ENCODE measurements around the gene YIPF3. TPM values are rescaled to one million over a fixed set of nuclear protein-coding genes. Genes with fewer than 3 reads are reported as not detected.
"Not testable (repeated sequence)": the region's sequence is repeated elsewhere in the genome, so short reads cannot be mapped to it uniquely, and the experiment has no call there.

YIPF3 gene
- total RNA-seq, result 100 to 1,000 TPM; 162 to 180 TPM

DNA sequence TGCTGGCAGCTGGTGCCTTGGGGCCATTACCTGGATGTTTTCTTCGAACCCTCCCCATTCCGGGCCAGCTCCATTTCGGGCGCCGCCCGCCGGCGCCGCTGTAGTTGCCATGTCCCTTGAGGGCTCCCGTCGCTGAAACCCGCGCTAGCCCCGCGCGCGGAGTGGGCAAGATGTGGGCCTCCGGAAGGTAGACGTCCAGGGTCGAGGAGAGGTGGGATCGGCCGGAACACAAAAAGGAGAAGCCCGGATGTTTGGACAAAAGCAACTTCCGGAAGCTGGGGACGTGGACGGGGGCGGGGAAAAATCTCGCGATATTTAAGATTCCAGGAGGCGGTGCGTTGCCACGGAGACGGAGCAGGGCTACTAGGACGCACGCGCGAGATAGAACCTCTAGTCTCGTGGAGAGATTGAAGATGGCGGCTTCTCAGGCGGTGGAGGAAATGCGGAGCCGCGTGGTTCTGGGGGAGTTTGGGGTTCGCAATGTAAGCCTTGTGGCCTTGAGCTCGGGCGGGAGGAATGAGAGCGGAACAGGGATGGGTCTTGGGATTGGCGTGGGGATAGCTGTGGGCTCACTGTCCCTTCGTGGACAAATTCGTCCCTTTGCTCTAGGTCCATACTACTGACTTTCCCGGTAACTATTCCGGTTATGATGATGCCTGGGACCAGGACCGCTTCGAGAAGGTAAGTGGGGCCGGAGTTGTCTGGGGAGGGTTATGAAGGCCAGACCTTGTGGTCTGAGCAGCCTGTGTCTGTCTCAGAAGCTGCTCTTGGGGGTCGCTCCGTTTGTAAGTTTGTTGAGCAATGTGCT is at the start of gene YIPF3, which contains the start of gene POLR1C:
Gene YIPF3 (minus strand): TSS at position 230 of the 808 bp plus-strand sequence. CDS start 119 bp downstream, at position 111.
Gene POLR1C (plus strand): TSS at position 393 of the 808 bp plus-strand sequence. CDS start 21 bp downstream, at position 414.
- peak; percentile 98 for DNase-seq (ENCODE audit: low spot score)
- Histone ChIP-seq H3K36me3 (peaks cover 4 to 22% of the 10 kb centered on the region in 2 donors), H3K27ac (peak within 1 kb of the TSS; percentile 87 to 89), H3K4me1 (replicated peaks) (peaks cover 9% of the 10 kb centered on the region), H3K9me3 (no peaks in the 10 kb centered on the region), H3K4me3 (peak within 1 kb of the TSS; percentile 71 to 87), H3K27me3 (replicated peaks; ENCODE audit: insufficient read depth) (no peaks in the 10 kb centered on the region)
- under 1% methylated on average over 56 of the region's 57 CpGs for WGBS
- TF ChIP-seq POLR2AphosphoS5 (IDR thresholded peaks at IDR 0.05), result peak; percentile 97
- no peak for TF ChIP-seq POLR2A (IDR thresholded peaks at IDR 0.05)
- intact Hi-C loops (cut with DNase I), result no loop called here

DNA sequence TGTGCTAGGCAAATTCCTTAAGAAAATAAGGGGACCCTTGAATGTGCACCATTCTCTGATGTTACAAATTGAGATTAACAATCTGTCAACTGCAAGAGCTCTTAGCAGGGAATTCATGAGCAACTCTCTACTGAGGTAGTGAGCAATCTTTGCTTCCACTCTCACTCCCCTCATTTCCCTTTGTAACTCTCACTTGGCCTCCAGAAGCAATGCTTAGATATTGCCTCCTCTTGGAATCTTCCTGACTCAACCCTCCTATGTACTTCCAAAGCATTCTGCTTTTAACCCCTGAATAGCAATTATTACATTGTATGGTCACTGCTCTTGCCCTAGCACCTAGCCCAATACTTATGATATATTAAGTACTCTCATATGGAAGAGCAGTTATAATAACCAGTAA is 42.6 kb upstream of the YIPF3 start:
- Histone ChIP-seq H3K4me1 (replicated peaks) (no peaks in the 10 kb centered on the region), H3K27ac (no peak overlapping the region), H3K4me3 (no peak overlapping the region), H3K9me3 (no peaks in the 10 kb centered on the region), H3K36me3 (peaks cover 6 to 11% of the 10 kb centered on the region in 2 donors), H3K27me3 (replicated peaks; ENCODE audit: insufficient read depth) (no peaks in the 10 kb centered on the region)
- DNase-seq (ENCODE audit: low spot score), result no peak
- intact Hi-C loops (cut with DNase I), result no loop called here
- TF ChIP-seq POLR2AphosphoS5 (IDR thresholded peaks at IDR 0.05) (no peak), POLR2A (IDR thresholded peaks at IDR 0.05) (no peak)
- TF ChIP-seq, protein P1, sequence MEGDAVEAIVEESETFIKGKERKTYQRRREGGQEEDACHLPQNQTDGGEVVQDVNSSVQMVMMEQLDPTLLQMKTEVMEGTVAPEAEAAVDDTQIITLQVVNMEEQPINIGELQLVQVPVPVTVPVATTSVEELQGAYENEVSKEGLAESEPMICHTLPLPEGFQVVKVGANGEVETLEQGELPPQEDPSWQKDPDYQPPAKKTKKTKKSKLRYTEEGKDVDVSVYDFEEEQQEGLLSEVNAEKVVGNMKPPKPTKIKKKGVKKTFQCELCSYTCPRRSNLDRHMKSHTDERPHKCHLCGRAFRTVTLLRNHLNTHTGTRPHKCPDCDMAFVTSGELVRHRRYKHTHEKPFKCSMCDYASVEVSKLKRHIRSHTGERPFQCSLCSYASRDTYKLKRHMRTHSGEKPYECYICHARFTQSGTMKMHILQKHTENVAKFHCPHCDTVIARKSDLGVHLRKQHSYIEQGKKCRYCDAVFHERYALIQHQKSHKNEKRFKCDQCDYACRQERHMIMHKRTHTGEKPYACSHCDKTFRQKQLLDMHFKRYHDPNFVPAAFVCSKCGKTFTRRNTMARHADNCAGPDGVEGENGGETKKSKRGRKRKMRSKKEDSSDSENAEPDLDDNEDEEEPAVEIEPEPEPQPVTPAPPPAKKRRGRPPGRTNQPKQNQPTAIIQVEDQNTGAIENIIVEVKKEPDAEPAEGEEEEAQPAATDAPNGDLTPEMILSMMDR (IDR thresholded peaks at IDR 0.05), result no peak

GRCh38 chr6:43557620-43558019 is 40.9 kb upstream of the YIPF3 start:
- H3K4me1 ChIP-seq (replicated peaks); H3K27me3 ChIP-seq (replicated peaks; ENCODE audit: insufficient read depth); H3K9me3 ChIP-seq; DNase-seq (ENCODE audit: low spot score); H3K27ac ChIP-seq; H3K4me3 ChIP-seq; intact Hi-C loops (cut with DNase I): not testable (repeated sequence)
- H3K36me3 ChIP-seq, result peaks cover 6 to 11% of the 10 kb centered on the region in 2 donors
- WGBS, result over 99% methylated on average over 7 of the region's 7 CpGs

GRCh38 chr6:43547222-43547621 is 30.5 kb upstream of the YIPF3 start:
- Histone ChIP-seq H3K27ac (no peak overlapping the region), H3K9me3 (no peaks in the 10 kb centered on the region), H3K27me3 (replicated peaks; ENCODE audit: insufficient read depth) (no peaks in the 10 kb centered on the region), H3K4me3 (no peak overlapping the region), H3K36me3 (peaks cover 0 to 14% of the 10 kb centered on the region in 2 donors), H3K4me1 (replicated peaks) (no peaks in the 10 kb centered on the region)
- 81% methylated on average over 3 of the region's 3 CpGs for WGBS
- intact Hi-C loops (cut with DNase I), result no loop called here
- TF ChIP-seq POLR2AphosphoS5 (IDR thresholded peaks at IDR 0.05) (no peak), POLR2A (IDR thresholded peaks at IDR 0.05) (no peak)
- TF ChIP-seq, protein P1 (IDR thresholded peaks at IDR 0.05), result no peak
- DNase-seq (ENCODE audit: low spot score), result no peak

- Histone ChIP-seq H3K9me3 (no peaks in the 10 kb centered on the region), H3K36me3 (peaks cover 0 to 4% of the 10 kb centered on the region in 2 donors), H3K27me3 (replicated peaks; ENCODE audit: insufficient read depth) (no peaks in the 10 kb centered on the region), H3K27ac (no peak overlapping the region), H3K4me1 (replicated peaks) (no peaks in the 10 kb centered on the region), H3K4me3 (no peak overlapping the region)
- WGBS, result 69% methylated on average over 4 of the region's 4 CpGs
- intact Hi-C loops (cut with DNase I), result no loop called here
- DNase-seq (ENCODE audit: low spot score), result no peak
- TF ChIP-seq, protein P1 (IDR thresholded peaks at IDR 0.05), result no peak
- TF ChIP-seq POLR2AphosphoS5 (IDR thresholded peaks at IDR 0.05), result no peak
- no peak for TF ChIP-seq POLR2A (IDR thresholded peaks at IDR 0.05)
Observed at GRCh38 chr6:43544461-43544860, 27.7 kb upstream of the YIPF3 start.

All from prostate gland (tissue), 2 donors.